OCI-LY1 (cell line): ENCODE measurements around the gene BFSP1.

Experiments used
- EZH2 ChIP-seq: fragments of 200-600 bp; sonication (generic), shearing (Covaris generic); IDR thresholded peaks from 2 replicates; pipeline ENCODE4 v1.8.0; 2017; ENCODE audit warnings: borderline replicate concordance, mixed run types, mild to moderate bottlenecking, antibody characterized with exemption, low read length, moderate library complexity, mixed read lengths
- TF ChIP-seq, protein P1 (sequence below): fragments of 200-600 bp; sonication (generic), shearing (Covaris generic); IDR thresholded peaks from 2 replicates; pipeline ENCODE4 v1.5.1; 2017; ENCODE audit warnings: mild to moderate bottlenecking, antibody characterized with exemption, low read length, moderate library complexity, mixed read lengths

DNA sequence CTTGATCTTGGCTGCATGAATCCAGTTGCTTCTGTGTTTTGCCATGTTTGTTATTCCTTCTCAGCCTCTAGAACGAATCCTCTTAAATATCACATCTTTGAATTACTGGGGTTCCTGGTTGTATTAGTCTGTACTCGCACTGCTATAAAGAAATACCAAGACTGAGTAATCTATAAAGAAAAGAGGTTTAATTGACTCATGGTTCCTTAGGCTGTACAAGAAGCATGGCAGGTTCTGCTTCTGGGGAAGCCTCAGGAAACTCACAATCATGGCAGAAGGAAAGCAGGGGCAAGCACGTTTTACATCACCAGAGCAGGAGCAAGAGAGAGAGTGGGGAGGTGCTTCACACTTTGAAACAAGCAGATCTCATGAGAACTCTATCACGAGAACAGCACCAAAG, 18.0 kb upstream of the BFSP1 start:
- TF ChIP-seq, protein P1, sequence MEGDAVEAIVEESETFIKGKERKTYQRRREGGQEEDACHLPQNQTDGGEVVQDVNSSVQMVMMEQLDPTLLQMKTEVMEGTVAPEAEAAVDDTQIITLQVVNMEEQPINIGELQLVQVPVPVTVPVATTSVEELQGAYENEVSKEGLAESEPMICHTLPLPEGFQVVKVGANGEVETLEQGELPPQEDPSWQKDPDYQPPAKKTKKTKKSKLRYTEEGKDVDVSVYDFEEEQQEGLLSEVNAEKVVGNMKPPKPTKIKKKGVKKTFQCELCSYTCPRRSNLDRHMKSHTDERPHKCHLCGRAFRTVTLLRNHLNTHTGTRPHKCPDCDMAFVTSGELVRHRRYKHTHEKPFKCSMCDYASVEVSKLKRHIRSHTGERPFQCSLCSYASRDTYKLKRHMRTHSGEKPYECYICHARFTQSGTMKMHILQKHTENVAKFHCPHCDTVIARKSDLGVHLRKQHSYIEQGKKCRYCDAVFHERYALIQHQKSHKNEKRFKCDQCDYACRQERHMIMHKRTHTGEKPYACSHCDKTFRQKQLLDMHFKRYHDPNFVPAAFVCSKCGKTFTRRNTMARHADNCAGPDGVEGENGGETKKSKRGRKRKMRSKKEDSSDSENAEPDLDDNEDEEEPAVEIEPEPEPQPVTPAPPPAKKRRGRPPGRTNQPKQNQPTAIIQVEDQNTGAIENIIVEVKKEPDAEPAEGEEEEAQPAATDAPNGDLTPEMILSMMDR, result no peak
- TF ChIP-seq EZH2, result no peak
